Measurements from ENCODE around the gene NPY. TPM values are rescaled to one million over a fixed set of nuclear protein-coding genes. Genes with fewer than 3 reads are reported as not detected.

The NPY gene
- total RNA-seq, 2 experiments from 2014 or later: not detected

- DNase-seq: no peak
- H3K27ac Mint-ChIP-seq: no peak overlapping the region
- no peaks in the 10 kb centered on the region for H3K9me3 Mint-ChIP-seq (ENCODE audit: low read depth)
- peaks cover 7% of the 10 kb centered on the region for H3K27me3 Mint-ChIP-seq
- POLR2A ChIA-PET: no interaction called here
- H3K4me3 Mint-ChIP-seq: no peak overlapping the region
- H3K4me1 Mint-ChIP-seq: no peaks in the 10 kb centered on the region
- intact Hi-C loops (cut with DNase I, micrococcal nuclease): no loop called here
- no peak for ATAC-seq
- CTCF ChIA-PET: no interaction called here
- H3K36me3 Mint-ChIP-seq (ENCODE audit: low read depth): no peaks in the 10 kb centered on the region
Observed at GRCh38 chr7:24316340-24316739, 32.4 kb downstream of the NPY start.

- Mint-ChIP-seq H3K27me3 (peaks cover 11% of the 10 kb centered on the region), H3K36me3 (ENCODE audit: low read depth) (no peaks in the 10 kb centered on the region), H3K4me1 (no peaks in the 10 kb centered on the region), H3K27ac (no peak overlapping the region), H3K4me3 (no peak overlapping the region), H3K9me3 (ENCODE audit: low read depth) (no peaks in the 10 kb centered on the region)
- intact Hi-C loops (cut with DNase I, micrococcal nuclease): no loop called here
- ChIA-PET CTCF (interaction anchor here (0.7 to 1.0 kb wide), 3 partner anchors 63 to 1339 kb away, joined by 3 read pairs; no protein-coding TSS in a partner anchor), POLR2A (no interaction called here)
- no peak for DNase-seq
- ATAC-seq: no peak
Observed at GRCh38 chr7:24318326-24318725, 34.3 kb downstream of the NPY start.

- DNase-seq (no peak), ATAC-seq (no peak)
- intact Hi-C loops (cut with DNase I, micrococcal nuclease): no loop called here
- Mint-ChIP-seq H3K27ac (no peak overlapping the region), H3K4me1 (no peaks in the 10 kb centered on the region), H3K27me3 (peaks cover 11% of the 10 kb centered on the region), H3K9me3 (ENCODE audit: low read depth) (no peaks in the 10 kb centered on the region), H3K36me3 (ENCODE audit: low read depth) (no peaks in the 10 kb centered on the region), H3K4me3 (no peak overlapping the region)
- ChIA-PET POLR2A (no interaction called here), CTCF (no interaction called here)
Observed at GRCh38 chr7:24319209-24319608, 35.2 kb downstream of the NPY start.

GRCh38 chr7:24323961-24324480 lies 40.0 kb downstream of the NPY start:
- no peaks in the 10 kb centered on the region for H3K4me1 Mint-ChIP-seq
- ATAC-seq (no peak), DNase-seq (no peak)
- ChIA-PET CTCF (no interaction called here), POLR2A (no interaction called here)
- no peaks in the 10 kb centered on the region for H3K36me3 Mint-ChIP-seq (ENCODE audit: low read depth)
- peaks cover 10% of the 10 kb centered on the region for H3K27me3 Mint-ChIP-seq
- intact Hi-C loops (cut with DNase I, micrococcal nuclease): no loop called here
- H3K27ac Mint-ChIP-seq: no peak overlapping the region
- H3K4me3 Mint-ChIP-seq: no peak overlapping the region
- H3K9me3 Mint-ChIP-seq (ENCODE audit: low read depth): no peaks in the 10 kb centered on the region

GRCh38 chr7:24325708-24326107 lies 41.7 kb downstream of the NPY start:
- Mint-ChIP-seq H3K36me3 (ENCODE audit: low read depth) (no peaks in the 10 kb centered on the region), H3K9me3 (ENCODE audit: low read depth) (no peaks in the 10 kb centered on the region), H3K27me3 (peaks cover 8% of the 10 kb centered on the region), H3K4me1 (no peaks in the 10 kb centered on the region), H3K4me3 (no peak overlapping the region), H3K27ac (no peak overlapping the region)
- ChIA-PET POLR2A (no interaction called here), CTCF (no interaction called here)
- DNase-seq: no peak
- intact Hi-C loops (cut with DNase I, micrococcal nuclease): no loop called here
- no peak for ATAC-seq

GRCh38 chr7:24328050-24328449 lies 44.1 kb downstream of the NPY start:
- POLR2A ChIA-PET: no interaction called here

GRCh38 chr7:24328894-24329293 lies 44.9 kb downstream of the NPY start:
- DNase-seq (no peak), ATAC-seq (no peak)
- POLR2A ChIA-PET: no interaction called here
- Mint-ChIP-seq H3K4me3 (no peak overlapping the region), H3K27ac (no peak overlapping the region), H3K27me3 (peaks cover 11% of the 10 kb centered on the region), H3K36me3 (ENCODE audit: low read depth) (no peaks in the 10 kb centered on the region), H3K4me1 (no peaks in the 10 kb centered on the region), H3K9me3 (ENCODE audit: low read depth) (peaks cover 4% of the 10 kb centered on the region)
- intact Hi-C loops (cut with DNase I, micrococcal nuclease): no loop called here
- CTCF ChIA-PET: no interaction called here

More at GRCh38 chr7:24328050-24328449, 44.1 kb downstream of the NPY start:
- peaks cover 9% of the 10 kb centered on the region for H3K27me3 Mint-ChIP-seq
- intact Hi-C loops (cut with DNase I, micrococcal nuclease): no loop called here
- H3K4me1 Mint-ChIP-seq: no peaks in the 10 kb centered on the region
- CTCF ChIA-PET: interaction anchor here (0.7 kb wide), 1 partner anchor 10 kb away, joined by 3 read pairs; no protein-coding TSS in a partner anchor
- peaks cover 4% of the 10 kb centered on the region for H3K9me3 Mint-ChIP-seq (ENCODE audit: low read depth)
- H3K4me3 Mint-ChIP-seq: no peak overlapping the region
- no peak for DNase-seq
- ATAC-seq: no peak
- H3K27ac Mint-ChIP-seq: no peak overlapping the region
- H3K36me3 Mint-ChIP-seq (ENCODE audit: low read depth): no peaks in the 10 kb centered on the region

GRCh38 chr7:24334012-24334411 lies 50.0 kb downstream of the NPY start:
- Mint-ChIP-seq H3K4me3 (no peak overlapping the region), H3K9me3 (ENCODE audit: low read depth) (peaks cover 4% of the 10 kb centered on the region), H3K27me3 (peaks cover 22% of the 10 kb centered on the region), H3K36me3 (ENCODE audit: low read depth) (no peaks in the 10 kb centered on the region), H3K27ac (no peak overlapping the region), H3K4me1 (peaks cover 7% of the 10 kb centered on the region)
- ChIA-PET POLR2A (no interaction called here), CTCF (no interaction called here)
- DNase-seq (no peak), ATAC-seq (no peak)
- intact Hi-C loops (cut with DNase I, micrococcal nuclease): no loop called here

- CTCF ChIA-PET: interaction anchor here (0.6 to 1.0 kb wide), 2 partner anchors 12 to 1349 kb away, joined by 3 to 5 read pairs; no protein-coding TSS in a partner anchor
Observed at GRCh38 chr7:24334627-24335026, 50.6 kb downstream of the NPY start.

GRCh38 chr7:24336461-24336860 lies 52.5 kb downstream of the NPY start:
- peaks cover 4% of the 10 kb centered on the region for H3K9me3 Mint-ChIP-seq (ENCODE audit: low read depth)
- H3K4me3 Mint-ChIP-seq: no peak overlapping the region
- no peak overlapping the region for H3K27ac Mint-ChIP-seq
- peaks cover 7% of the 10 kb centered on the region for H3K4me1 Mint-ChIP-seq
- peaks cover 22% of the 10 kb centered on the region for H3K27me3 Mint-ChIP-seq
- ATAC-seq (peak; percentile 81), DNase-seq (peak; percentile 64)
- CTCF ChIA-PET: interaction anchor here (1.2 kb wide), 1 partner anchor 252 kb away, joined by 4 read pairs; no protein-coding TSS in a partner anchor
- intact Hi-C loops (cut with DNase I, micrococcal nuclease): loop anchor here in 1 of 2 experiments (2.0 kb wide), 1 partner anchor 20 kb away; no protein-coding TSS in a partner anchor
- POLR2A ChIA-PET: interaction anchor here (0.7 kb wide), 1 partner anchor 347 kb away, joined by 3 read pairs; no protein-coding TSS in a partner anchor
- H3K36me3 Mint-ChIP-seq (ENCODE audit: low read depth): no peaks in the 10 kb centered on the region

More at GRCh38 chr7:24334627-24335026, 50.6 kb downstream of the NPY start:
- no peak for DNase-seq
- intact Hi-C loops (cut with DNase I, micrococcal nuclease): no loop called here
- peaks cover 7% of the 10 kb centered on the region for H3K4me1 Mint-ChIP-seq
- ATAC-seq: no peak
- H3K9me3 Mint-ChIP-seq (ENCODE audit: low read depth): peaks cover 4% of the 10 kb centered on the region
- POLR2A ChIA-PET: no interaction called here
- no peaks in the 10 kb centered on the region for H3K36me3 Mint-ChIP-seq (ENCODE audit: low read depth)
- peaks cover 22% of the 10 kb centered on the region for H3K27me3 Mint-ChIP-seq
- no peak overlapping the region for H3K27ac Mint-ChIP-seq
- no peak overlapping the region for H3K4me3 Mint-ChIP-seq

- ATAC-seq: no peak
- Mint-ChIP-seq H3K27me3 (peaks cover 22% of the 10 kb centered on the region), H3K4me3 (no peak overlapping the region), H3K27ac (no peak overlapping the region), H3K9me3 (ENCODE audit: low read depth) (peaks cover 4% of the 10 kb centered on the region), H3K4me1 (peaks cover 7% of the 10 kb centered on the region), H3K36me3 (ENCODE audit: low read depth) (no peaks in the 10 kb centered on the region)
- POLR2A ChIA-PET: no interaction called here
- CTCF ChIA-PET: interaction anchor here (1.2 kb wide), 1 partner anchor 251 kb away, joined by 4 read pairs; no protein-coding TSS in a partner anchor
- DNase-seq: no peak
- intact Hi-C loops (cut with DNase I, micrococcal nuclease): loop anchor here in 1 of 2 experiments (2.0 kb wide), 1 partner anchor 20 kb away; no protein-coding TSS in a partner anchor
Observed at GRCh38 chr7:24337180-24337579, 53.2 kb downstream of the NPY start.

GRCh38 chr7:24339575-24339974 lies 55.6 kb downstream of the NPY start:
- ChIA-PET CTCF (no interaction called here), POLR2A (no interaction called here)
- Mint-ChIP-seq H3K27ac (no peak overlapping the region), H3K36me3 (ENCODE audit: low read depth) (no peaks in the 10 kb centered on the region), H3K4me1 (peaks cover 7% of the 10 kb centered on the region), H3K27me3 (peaks cover 12% of the 10 kb centered on the region), H3K9me3 (ENCODE audit: low read depth) (no peaks in the 10 kb centered on the region), H3K4me3 (no peak overlapping the region)
- ATAC-seq (no peak), DNase-seq (no peak)
- intact Hi-C loops (cut with DNase I, micrococcal nuclease): no loop called here
